Stimulated activated CD4-positive, alpha-beta T cell treated with anti-CD3 and anti-CD28 coated beads, TNF-alpha, amount 100 ng/mL, for 24 hours (primary cell): ENCODE data around the gene COL8A2.
A peak's percentile ranks its signal among the peaks of the same experiment; 100 is the strongest.
"Not testable (repeated sequence)": the region's sequence is repeated elsewhere in the genome, so short reads cannot be mapped to it uniquely, and the experiment has no call there.

ENCODE experiments used
- DNase-seq, 3 experiments: peaks; one replicate each; pipeline ENCODE4 v3.0.0-alpha.2; 2020; ENCODE audit warnings: low read depth in 3 of 3

Gene COL8A2

GRCh38 chr1:36125129-36125991 is at the start of gene COL8A2:
Gene COL8A2, minus strand, starts transcription at chr1:36125222. Its CDS starts 24,980 bp downstream, at chr1:36100242.
- no peak for DNase-seq

DNA sequence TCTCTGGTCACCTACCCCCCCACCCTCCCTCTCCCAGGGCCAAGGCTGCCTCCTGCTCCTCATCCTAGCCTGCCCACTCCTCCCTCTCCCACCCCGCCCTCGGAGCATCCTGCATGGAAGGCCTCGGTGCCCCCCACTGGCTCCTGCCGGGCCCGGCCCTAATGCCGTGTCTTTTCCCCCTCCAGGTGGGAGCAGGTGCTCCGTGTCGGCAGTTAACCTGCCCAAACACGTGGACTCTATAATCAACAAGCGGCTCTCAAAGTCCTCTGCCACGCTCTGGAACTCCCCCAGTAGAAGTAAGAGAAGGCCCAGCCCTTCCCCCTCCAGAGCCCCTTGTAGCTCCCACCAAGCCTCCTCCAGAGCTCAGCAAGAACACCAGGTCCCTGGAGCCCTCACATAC is 49.7 kb upstream of the COL8A2 start:
- no peak for DNase-seq

DNA sequence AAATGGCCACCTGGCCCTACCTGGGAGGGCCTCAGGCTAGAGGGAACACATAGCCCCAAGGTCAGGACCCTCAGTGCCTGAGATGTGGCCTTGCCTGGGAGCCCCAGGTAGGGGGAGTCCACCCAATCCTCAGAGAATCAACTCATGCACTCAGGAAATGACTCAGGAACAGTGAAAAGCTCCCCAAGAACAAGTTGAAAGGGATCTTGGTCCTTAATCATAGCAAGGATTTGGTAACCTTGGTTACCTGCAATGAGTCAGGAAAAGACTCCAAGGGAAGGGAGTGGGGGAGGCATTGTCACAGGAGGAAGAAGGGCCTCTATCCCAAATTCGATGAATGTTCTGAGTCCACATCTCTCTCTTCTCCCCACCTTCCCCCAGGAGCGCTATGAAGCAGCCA is 48.0 kb upstream of the COL8A2 start:
- no peak for DNase-seq

DNA sequence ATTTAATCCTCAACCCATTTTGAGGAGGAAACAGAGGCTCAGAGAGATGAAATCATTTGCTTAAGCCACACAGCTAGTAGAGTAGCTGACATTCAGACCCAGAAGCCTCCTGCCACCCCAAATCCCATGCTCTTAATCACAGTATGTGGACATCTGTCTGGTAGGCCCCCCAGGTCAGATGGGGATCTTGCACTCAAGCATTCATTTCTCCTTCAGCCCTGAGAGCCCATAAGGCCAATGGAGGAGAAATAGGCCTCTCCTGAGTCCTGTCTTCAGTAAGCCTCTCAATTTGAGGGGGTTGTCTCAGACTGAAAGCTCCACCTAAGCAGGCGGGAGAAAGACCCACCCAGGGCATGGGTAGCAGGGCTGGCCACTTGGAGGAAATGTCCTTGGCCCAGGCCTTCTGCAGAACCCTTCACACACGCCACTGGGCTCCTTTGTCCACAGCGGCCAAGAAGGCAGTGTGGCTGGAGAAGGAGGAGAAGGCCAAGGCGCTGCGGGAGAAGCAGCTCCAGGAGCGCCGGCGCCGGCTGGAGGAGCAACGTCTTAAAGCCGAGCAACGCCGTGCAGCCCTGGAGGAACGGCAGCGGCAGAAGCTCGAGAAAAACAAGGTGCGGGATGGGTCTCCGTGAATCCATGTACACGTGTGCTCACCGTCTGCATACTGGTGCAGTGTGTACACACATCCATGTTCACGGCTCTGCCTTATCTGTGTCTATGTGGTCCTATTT is 47.2 kb upstream of the COL8A2 start:
- DNase-seq = no peak

GRCh38 chr1:36170643-36171412 is 45.8 kb upstream of the COL8A2 start:
- no peak for DNase-seq

GRCh38 chr1:36168514-36168913 is 43.5 kb upstream of the COL8A2 start:
- no peak for DNase-seq

DNA sequence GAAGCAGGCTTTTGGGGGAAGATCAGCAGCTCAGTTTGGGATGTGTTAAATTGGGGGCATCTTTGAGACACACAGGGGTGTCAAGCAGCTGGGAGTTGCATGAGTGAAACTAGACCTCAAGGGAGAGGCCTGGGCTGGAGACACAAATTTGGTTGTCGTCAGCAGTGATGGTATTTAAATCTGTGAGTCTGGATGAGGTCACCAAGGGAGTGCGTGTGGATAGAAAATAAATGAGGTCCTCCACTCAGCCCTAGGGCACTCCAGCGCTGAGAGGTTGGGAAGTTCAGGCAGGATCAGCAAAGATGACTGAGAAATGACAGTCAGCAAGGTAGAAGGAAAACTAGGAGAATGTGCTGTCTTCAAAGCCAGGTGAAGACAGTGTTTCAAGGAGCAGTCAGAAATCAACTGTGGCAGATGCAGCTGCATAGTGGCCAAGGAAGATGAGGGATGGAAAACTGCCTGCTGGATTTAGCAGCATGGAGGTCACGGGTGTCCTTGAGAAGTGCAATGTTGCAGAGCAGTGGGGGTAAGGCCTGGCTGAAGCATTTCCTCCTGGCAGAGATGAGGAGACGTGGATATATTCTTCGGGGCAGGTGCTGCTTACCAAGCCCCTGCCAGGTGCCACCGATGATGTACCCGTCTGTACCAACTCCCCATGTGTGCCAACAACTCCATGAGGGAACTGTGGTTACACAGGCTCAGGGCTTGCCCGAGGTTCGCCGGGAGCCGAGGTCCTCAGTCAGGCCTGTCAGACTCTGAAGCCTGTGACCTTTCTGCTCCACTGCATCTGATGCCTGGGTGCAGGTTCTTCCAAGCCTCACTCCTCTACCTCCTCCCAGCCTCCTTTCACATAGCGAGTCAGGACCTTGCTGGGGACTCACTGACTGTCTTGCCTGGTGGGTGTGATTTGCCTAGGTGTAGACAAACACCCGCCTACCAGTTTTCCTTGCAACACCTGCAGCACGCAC is 42.2 kb upstream of the COL8A2 start:
- DNase-seq = no peak

DNA sequence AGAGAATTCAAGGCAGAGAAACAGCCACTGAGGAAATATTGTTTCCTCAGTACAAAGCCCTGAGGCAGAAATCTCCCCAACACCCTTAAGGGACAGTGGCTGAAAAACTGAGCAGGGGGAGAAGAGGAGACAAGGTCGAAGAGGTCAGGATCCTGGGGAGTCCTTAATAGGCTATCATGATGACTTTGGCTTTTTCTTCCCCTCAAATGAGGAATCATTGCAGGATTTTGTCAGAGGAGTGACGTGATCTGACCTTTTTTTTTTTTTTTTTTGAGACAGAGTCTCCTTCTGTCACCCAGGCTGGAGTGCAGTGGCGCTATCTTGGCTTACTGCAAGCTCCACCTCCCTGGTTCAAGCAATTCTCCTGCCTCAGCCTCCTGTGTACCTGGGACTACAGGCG is 41.1 kb upstream of the COL8A2 start:
- DNase-seq = no peak

- no peak for DNase-seq
These were observed 40.1 kb upstream of the COL8A2 start for GRCh38 chr1:36165145-36165544.

DNA sequence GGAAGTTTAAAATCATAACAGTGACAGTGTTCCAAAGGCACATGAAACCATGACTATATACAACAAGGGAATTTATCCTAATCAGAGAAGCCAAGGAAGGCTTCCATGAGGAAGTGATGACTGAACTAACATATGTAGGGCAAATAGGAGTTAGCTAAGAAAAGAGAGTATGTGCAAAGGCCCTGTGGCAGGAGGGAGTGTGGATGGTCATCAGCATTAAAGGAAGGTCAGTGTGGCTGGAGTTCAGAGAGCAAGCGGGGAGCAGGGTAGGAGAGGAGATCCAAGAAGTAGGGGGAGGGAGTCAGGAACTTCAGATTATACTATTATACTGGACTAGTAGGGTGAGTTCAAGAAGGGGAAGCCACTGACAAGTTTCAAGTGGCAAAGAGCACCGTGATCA is 39.3 kb upstream of the COL8A2 start:
- no peak for DNase-seq

DNA sequence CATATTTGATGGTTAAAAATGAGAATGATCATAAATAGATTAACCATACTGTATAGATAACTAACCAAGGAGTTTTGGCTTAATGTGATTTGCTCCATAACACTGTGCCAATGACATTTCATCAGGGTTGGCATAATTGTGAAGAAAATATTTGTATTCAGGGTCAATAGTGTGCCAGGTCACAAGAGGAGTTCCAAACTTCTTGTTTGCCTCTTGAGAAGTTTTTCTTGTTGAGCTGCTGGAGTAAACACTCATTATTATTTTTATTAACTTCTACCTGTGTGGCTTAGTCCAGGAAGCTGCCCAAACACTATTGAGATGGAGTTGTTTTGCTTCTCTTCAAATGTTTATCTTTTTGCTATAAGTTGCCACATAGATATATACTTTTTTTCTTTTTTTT is 38.4 kb upstream of the COL8A2 start:
- DNase-seq = no peak

GRCh38 chr1:36162680-36163239 is 37.7 kb upstream of the COL8A2 start:
- no peak for DNase-seq

- DNase-seq = no peak
These were observed 36.9 kb upstream of the COL8A2 start for GRCh38 chr1:36161641-36162531.

DNA sequence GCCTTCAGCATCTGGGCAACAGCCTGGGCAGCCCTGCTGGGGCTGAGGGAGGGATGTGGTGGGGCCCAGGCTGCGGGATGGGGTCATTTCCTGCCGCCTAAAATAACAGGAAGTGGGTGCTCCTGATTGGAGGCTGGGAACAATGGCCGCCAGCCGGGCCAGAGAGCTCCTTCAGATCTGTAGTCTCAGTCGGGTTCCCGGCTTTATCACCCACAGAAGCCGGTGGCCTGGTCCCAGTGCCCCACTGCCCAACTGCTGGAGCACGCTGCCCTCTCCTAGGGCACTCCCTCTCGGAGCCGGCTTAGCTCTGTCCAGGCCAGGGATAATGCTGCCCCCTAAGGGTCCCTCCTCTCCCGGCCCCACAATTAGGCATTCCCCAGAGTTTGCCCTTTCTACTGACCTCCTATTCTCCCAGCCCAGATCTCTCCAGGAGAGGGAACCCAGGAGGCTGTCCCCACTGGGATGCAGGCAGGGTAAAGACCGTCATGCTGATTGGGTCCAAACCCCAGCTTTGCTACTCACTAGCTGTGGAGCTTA is 36.0 kb upstream of the COL8A2 start:
- peak in 2 of 3 experiments; percentile 40 to 73 for DNase-seq

DNA sequence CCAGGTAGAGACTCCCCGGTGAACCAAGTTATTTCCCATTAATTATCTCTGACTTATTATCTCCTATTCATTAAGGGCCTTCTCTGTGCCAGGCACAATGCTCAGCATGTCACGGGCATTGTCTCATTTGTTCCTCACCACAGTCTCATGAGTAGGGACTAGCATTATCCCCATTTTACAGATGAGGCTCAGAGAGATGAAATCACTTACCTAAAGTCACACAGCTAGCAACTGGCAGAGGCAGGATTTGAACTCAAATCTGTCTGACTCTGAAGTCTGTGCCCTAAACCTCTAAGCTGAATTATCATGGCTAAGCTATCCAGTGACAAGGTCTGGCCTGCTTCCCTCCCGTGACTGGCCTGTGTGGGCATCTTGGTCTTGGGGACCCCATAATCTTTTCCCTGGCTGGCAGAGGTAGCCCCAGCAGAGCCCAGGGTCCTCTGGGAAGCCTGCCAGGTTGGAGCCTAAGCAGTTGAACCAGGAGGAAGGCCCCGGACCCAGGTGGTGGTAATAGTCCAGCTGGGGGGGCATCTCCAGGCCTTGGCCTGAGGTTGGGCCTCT is 35.4 kb upstream of the COL8A2 start:
- DNase-seq = no peak

- DNase-seq = no peak
These were observed 34.8 kb upstream of the COL8A2 start for GRCh38 chr1:36159614-36160387.

DNA sequence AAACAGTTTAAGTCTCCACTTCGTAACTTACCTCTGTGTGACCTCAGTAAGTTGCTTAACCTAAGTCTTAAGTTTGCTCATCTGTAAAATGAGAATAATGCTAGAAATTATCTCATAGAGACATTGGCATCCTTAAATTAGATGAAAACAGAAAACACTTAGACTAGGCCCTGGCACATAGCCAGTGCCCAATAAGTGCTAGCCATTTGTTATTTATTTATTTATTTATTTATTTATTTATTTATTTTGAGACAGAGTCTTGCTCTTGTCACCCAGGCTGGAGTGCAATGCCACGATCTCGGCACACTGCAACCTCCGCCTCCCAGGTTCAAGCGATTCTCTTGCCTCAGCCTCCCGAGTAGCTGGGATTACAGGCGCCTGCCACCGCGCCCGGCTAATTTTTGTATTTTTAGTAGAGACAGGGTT is 33.8 kb upstream of the COL8A2 start:
- DNase-seq = not testable (repeated sequence)
